ENCODE data around the gene LRRC47. TPM values are rescaled to one million over a fixed set of nuclear protein-coding genes. Genes with fewer than 3 reads are reported as not detected.

Gene LRRC47
- total and polyA plus RNA-seq, 2 of the 8 experiments (the other 6 are each of a cell fraction or from before 2014, with no cell fraction given), result 38.3 to 82.4 TPM

DNA sequence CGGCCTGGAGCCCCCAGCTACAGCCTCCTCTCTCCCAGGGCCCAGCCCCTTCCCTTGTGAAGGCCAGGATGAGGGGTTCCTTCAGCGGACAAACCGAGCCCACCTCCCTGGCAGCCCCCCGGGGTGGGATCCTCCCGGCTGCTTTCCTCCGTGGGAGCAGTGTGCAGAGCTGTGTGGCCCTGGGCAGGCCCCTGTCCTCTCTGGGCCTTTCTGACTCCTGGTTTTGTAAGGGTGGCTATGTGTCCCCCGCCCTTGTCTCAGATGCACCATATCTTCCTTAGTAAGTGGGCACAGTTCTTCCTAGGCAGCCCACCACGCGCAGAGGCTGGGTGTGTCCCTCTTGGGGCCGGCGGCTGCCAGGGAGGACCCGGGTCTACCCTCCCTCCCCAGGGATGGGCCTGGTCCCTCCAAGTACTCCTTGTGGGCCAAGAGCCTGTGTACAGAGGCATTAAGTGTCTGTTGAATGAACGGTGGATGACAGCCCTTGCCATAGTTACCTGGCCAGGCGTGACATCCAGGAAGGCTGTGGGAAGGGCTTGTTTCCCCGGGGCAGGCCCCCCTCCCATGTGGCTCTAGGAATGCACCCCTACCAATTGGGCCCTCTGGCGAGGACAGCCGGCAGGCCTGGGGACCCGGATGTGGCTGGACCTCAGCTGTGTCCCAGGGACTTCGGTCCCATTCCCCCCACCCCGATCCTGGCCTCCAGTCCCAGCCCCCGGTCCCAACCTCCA is 19.9 kb downstream of the LRRC47 start (continued):
- TF ChIP-seq, protein P1, sequence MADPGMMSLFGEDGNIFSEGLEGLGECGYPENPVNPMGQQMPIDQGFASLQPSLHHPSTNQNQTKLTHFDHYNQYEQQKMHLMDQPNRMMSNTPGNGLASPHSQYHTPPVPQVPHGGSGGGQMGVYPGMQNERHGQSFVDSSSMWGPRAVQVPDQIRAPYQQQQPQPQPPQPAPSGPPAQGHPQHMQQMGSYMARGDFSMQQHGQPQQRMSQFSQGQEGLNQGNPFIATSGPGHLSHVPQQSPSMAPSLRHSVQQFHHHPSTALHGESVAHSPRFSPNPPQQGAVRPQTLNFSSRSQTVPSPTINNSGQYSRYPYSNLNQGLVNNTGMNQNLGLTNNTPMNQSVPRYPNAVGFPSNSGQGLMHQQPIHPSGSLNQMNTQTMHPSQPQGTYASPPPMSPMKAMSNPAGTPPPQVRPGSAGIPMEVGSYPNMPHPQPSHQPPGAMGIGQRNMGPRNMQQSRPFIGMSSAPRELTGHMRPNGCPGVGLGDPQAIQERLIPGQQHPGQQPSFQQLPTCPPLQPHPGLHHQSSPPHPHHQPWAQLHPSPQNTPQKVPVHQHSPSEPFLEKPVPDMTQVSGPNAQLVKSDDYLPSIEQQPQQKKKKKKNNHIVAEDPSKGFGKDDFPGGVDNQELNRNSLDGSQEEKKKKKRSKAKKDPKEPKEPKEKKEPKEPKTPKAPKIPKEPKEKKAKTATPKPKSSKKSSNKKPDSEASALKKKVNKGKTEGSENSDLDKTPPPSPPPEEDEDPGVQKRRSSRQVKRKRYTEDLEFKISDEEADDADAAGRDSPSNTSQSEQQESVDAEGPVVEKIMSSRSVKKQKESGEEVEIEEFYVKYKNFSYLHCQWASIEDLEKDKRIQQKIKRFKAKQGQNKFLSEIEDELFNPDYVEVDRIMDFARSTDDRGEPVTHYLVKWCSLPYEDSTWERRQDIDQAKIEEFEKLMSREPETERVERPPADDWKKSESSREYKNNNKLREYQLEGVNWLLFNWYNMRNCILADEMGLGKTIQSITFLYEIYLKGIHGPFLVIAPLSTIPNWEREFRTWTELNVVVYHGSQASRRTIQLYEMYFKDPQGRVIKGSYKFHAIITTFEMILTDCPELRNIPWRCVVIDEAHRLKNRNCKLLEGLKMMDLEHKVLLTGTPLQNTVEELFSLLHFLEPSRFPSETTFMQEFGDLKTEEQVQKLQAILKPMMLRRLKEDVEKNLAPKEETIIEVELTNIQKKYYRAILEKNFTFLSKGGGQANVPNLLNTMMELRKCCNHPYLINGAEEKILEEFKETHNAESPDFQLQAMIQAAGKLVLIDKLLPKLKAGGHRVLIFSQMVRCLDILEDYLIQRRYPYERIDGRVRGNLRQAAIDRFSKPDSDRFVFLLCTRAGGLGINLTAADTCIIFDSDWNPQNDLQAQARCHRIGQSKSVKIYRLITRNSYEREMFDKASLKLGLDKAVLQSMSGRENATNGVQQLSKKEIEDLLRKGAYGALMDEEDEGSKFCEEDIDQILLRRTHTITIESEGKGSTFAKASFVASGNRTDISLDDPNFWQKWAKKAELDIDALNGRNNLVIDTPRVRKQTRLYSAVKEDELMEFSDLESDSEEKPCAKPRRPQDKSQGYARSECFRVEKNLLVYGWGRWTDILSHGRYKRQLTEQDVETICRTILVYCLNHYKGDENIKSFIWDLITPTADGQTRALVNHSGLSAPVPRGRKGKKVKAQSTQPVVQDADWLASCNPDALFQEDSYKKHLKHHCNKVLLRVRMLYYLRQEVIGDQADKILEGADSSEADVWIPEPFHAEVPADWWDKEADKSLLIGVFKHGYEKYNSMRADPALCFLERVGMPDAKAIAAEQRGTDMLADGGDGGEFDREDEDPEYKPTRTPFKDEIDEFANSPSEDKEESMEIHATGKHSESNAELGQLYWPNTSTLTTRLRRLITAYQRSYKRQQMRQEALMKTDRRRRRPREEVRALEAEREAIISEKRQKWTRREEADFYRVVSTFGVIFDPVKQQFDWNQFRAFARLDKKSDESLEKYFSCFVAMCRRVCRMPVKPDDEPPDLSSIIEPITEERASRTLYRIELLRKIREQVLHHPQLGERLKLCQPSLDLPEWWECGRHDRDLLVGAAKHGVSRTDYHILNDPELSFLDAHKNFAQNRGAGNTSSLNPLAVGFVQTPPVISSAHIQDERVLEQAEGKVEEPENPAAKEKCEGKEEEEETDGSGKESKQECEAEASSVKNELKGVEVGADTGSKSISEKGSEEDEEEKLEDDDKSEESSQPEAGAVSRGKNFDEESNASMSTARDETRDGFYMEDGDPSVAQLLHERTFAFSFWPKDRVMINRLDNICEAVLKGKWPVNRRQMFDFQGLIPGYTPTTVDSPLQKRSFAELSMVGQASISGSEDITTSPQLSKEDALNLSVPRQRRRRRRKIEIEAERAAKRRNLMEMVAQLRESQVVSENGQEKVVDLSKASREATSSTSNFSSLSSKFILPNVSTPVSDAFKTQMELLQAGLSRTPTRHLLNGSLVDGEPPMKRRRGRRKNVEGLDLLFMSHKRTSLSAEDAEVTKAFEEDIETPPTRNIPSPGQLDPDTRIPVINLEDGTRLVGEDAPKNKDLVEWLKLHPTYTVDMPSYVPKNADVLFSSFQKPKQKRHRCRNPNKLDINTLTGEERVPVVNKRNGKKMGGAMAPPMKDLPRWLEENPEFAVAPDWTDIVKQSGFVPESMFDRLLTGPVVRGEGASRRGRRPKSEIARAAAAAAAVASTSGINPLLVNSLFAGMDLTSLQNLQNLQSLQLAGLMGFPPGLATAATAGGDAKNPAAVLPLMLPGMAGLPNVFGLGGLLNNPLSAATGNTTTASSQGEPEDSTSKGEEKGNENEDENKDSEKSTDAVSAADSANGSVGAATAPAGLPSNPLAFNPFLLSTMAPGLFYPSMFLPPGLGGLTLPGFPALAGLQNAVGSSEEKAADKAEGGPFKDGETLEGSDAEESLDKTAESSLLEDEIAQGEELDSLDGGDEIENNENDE (IDR thresholded peaks at IDR 0.05; ENCODE audit: insufficient replicate concordance, low read length), result no peak
- TF ChIP-seq TEAD4 (IDR thresholded peaks at IDR 0.05; ENCODE audit: low read depth, low read length) (no peak), SIRT6 (IDR thresholded peaks at IDR 0.05; ENCODE audit: low read length) (no peak), BACH1 (IDR thresholded peaks at IDR 0.05; ENCODE audit: low read length) (no peak), CHD1 (IDR thresholded peaks at IDR 0.05; ENCODE audit: low read depth, low read length) (no peak), PHF8 (conservative IDR thresholded peaks at IDR 0.05; ENCODE audit: low read depth, low read length) (no peak), HDAC2 (IDR thresholded peaks at IDR 0.05; ENCODE audit: borderline replicate concordance in 1 of 2, low read depth in 2 of 2, low read length in 2 of 2) (no peak), POLR2AphosphoS5 (IDR thresholded peaks at IDR 0.05; ENCODE audit: low read depth, low read length) (no peak)
- TF ChIP-seq, protein P2, sequence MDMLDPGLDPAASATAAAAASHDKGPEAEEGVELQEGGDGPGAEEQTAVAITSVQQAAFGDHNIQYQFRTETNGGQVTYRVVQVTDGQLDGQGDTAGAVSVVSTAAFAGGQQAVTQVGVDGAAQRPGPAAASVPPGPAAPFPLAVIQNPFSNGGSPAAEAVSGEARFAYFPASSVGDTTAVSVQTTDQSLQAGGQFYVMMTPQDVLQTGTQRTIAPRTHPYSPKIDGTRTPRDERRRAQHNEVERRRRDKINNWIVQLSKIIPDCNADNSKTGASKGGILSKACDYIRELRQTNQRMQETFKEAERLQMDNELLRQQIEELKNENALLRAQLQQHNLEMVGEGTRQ (IDR thresholded peaks at IDR 0.05; ENCODE audit: low read length), result no peak

Data from H1 (cell line).